HG02759 (cell line): ENCODE results near the gene APBB2.

Experiments used
- ATAC-seq: cut with Tn5 transposase; IDR thresholded peaks from one replicate; pipeline ENCODE4 v1.9.1; 2021; ENCODE audit warnings: mild to moderate bottlenecking, moderate library complexity; ENCODE audit not compliant: unreplicated experiment

The APBB2 gene

DNA sequence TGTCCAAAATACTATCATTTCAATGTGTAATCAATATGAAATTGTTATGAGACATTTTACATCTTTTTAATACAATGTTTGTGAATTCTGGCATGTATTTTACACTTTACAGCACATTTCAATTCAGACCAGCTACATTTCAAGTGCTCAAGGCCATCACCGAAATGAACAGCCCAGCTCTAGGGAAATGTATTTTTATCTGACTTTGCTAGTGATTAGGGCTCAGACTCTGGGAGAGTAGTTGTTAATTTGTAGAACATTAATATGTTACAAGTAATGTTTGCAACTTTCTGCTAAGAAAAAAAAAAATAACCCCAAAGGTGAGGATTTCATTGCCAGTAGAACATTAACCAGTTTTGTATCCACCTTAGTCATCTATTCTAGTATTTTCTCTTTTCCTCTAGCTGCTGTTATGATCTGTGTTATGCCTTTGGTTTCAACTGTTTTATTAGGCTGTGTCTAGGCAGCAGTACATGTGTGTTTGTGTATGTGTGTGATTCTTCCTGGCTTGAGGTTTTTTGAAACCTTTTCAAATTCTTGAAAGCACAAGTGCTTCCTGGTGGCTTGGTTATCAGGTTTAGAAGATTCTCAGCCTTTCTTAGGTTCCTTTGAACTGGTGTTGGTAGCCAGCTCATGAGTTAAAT, 338.7 kb downstream of the APBB2 start:
- ATAC-seq: no peak

GRCh38 chr4:40874901-40875300, 339.4 kb downstream of the APBB2 start:
- ATAC-seq: no peak

GRCh38 chr4:40874331-40874730, 340.0 kb downstream of the APBB2 start:
- no peak for ATAC-seq

GRCh38 chr4:40871695-40872250, 342.6 kb downstream of the APBB2 start:
- ATAC-seq: no peak

DNA sequence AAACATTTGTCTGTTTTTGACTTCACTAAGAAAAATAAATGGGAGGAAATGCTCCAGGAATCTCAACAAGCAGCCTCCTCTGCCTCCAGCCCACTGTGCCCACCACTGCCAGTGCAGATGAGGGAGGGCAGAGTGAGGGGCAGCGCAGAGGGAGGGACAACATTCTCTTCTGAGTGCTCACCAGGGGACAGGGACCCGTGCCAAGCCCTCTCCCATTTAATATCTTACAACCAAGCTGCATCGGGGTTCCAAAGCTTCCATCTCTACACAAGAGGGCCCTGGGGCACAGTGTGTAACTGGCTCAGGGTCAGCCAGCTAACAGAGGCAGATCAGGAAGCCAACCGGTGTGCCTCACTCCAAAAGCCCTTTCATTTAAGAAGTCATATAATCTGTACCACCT, 344.2 kb downstream of the APBB2 start:
- ATAC-seq: no peak

GRCh38 chr4:40865696-40866095, 348.6 kb downstream of the APBB2 start:
- ATAC-seq: no peak

- ATAC-seq: no peak
These were observed 349.8 kb downstream of the APBB2 start for GRCh38 chr4:40864531-40864930.

- no peak for ATAC-seq
These were observed 355.4 kb downstream of the APBB2 start for GRCh38 chr4:40858962-40859361.

GRCh38 chr4:40857956-40858355, 356.4 kb downstream of the APBB2 start:
- no peak for ATAC-seq

DNA sequence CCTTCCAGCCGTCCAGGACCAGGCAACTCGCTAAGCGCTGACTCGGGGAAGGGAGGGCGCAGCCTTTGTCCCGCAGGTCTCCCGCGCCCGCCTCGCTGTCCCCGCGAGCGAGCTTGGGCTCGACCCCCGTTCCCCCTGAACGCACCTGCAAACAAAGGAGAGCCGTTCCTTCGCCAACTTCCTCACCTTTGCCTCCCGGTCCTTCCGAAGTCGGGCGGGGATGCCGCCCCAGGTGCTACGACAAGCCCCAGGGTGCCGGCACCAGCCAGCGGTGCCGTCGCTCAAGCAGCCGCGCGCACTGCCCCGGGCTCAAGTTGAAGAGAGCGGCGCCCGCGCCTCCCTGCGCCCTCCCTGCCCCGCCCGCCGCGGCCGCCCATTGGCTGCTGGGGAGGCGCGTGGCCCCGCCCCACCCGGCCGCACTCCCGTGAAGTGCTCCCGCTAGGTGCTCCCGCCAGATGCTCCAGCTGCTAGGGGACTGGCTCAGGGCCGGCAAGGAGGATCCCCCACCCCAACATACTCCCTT, 357.4 kb downstream of the APBB2 start:
- peak; percentile 99 for ATAC-seq

GRCh38 chr4:40856277-40856839, 358.0 kb downstream of the APBB2 start:
- ATAC-seq: no peak

DNA sequence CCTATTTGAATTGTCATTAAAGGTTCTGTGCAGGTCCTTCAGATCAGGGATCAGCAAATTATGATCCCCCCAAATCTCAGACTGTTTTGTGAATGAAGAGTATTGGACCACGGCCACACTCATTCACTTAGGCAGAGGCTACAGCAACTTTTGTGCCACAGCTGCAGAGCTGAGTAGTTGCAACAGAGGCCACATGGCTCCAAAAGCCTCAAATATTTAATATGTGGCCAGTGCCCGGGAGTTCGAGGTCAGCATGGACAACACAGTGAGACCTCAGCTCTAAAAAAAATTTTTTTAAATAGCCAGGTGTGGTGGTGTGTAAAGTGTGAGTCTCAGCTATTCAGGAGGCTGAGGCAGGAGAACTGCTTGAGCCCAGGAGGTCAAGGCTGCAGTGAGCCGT, 363.8 kb downstream of the APBB2 start:
- ATAC-seq: no peak

DNA sequence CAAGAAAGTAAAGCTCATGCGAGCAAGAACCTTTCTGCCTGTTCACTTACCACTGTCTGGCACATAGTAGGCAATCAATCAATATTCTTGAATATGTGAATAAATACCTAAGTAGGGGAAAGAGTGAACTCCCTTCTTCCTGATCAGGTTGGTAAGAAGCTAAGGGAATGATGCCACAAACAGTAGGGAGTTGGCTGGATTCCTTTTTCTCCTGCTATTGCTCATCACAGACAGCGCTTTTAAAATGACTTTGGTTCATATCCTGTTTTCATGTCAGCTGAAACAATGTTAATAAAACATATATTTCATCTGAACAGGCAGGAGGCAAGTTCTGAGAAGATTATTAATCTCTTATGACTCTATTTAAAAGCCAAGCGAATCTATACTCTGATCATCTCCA, 365.4 kb downstream of the APBB2 start:
- ATAC-seq: no peak

GRCh38 chr4:40848251-40848650, 366.1 kb downstream of the APBB2 start:
- no peak for ATAC-seq

GRCh38 chr4:40846532-40846931, 367.8 kb downstream of the APBB2 start:
- no peak for ATAC-seq

- ATAC-seq: no peak
These were observed 369.0 kb downstream of the APBB2 start for GRCh38 chr4:40845154-40845835.

- ATAC-seq: no peak
These were observed 370.1 kb downstream of the APBB2 start for GRCh38 chr4:40844261-40844660.

- ATAC-seq: no peak
These were observed 370.6 kb downstream of the APBB2 start for GRCh38 chr4:40843696-40844095.

DNA sequence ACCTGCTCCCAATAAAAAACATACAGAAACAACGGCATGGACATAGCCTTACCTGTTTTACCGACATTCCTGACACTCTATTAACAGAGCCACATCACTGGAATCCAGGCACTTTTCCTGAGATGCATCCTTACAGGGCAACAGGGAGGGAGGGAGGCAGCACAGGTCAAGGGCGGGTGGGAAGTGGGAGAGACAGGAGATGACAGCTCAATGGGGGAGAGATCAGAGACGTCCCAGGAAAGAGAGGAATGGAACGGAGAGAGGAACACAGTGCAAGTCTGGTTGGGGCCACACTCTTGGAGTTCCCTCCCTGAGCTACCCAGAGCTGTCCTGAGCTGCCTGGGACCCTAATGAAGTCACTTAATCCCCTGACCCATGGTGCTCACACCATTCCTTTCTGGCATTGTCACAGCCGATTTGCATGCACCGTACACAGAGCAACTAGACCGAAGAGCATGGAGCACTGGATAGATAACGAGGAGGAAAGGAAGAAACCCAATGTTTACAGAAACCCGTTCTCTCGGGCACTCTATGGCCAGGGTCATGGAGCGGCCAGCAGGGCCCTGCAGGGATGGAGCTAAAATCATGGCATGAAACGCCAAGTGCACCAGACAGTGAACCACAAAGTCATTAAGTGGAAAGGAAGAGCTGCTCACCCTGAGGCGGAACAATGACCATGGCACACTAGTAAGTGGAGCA, 371.5 kb downstream of the APBB2 start:
- no peak for ATAC-seq

DNA sequence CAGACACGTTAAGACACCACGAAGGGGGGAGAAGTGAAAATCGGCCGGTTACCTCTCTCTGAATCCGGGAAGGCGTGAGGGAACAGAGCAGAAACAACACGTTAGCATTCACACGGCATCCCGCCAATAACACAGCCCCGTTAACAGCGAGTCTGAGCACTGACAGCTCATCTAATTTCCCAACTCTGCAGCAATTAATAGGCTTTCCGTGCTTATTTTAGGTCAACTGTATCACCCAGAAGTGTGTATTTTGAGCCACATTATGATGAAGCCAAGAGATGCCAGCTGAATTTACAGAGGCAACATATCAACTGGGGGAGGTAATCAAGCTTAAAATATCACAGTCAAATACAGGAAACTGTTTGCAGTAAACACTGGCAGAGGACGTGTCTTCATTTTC, 372.0 kb downstream of the APBB2 start:
- no peak for ATAC-seq

- ATAC-seq: peak; percentile 78
These were observed 373.3 kb downstream of the APBB2 start for GRCh38 chr4:40840985-40841571.
